Measurements from ENCODE around the gene ZG16. TPM values are rescaled to one million over a fixed set of nuclear protein-coding genes. Genes with fewer than 3 reads are reported as not detected.

Gene ZG16
- polyA plus RNA-seq, 3 donors from 2014 or later = not detected

- peak in 1 of 3 donors; percentile 30 for DNase-seq
- Mint-ChIP-seq H3K36me3 (peaks cover 0 to 24% (median 5%) of the 10 kb centered on the region in 3 donors), H3K27ac (peak within 1 kb of the TSS; percentile 82 to 97 (median 95)), H3K4me3 (peak within 1 kb of the TSS; percentile 93 to 98 (median 95)), H3K9me3 (no peaks in the 10 kb centered on the region), H3K4me1 (peaks cover 66 to 77% of the 10 kb centered on the region in 2 donors), H3K27me3 (ENCODE audit: low read depth in 3 of 3) (peaks cover 9% of the 10 kb centered on the region in 3 donors)
Measured at GRCh38 chr16:29820271-29820701, 42.2 kb downstream of the ZG16 start, which contains the start of gene MVP. MVP (plus strand) TSS chr16:29820462; CDS start chr16:29830550, 10,088 bp downstream.

GRCh38 chr16:29820730-29821642 is 42.9 kb downstream of the ZG16 start:
- peaks cover 67 to 77% of the 10 kb centered on the region in 2 donors for H3K4me1 Mint-ChIP-seq
- H3K27ac Mint-ChIP-seq = peak overlapping the region; percentile 82 to 97 (median 95)
- peaks cover 0 to 21% (median 5%) of the 10 kb centered on the region in 3 donors for H3K36me3 Mint-ChIP-seq
- H3K9me3 Mint-ChIP-seq = no peaks in the 10 kb centered on the region
- H3K27me3 Mint-ChIP-seq (ENCODE audit: low read depth in 3 of 3) = peaks cover 2 to 3% (median 3%) of the 10 kb centered on the region in 3 donors
- peak; percentile 47 to 58 (median 51) for DNase-seq
- H3K4me3 Mint-ChIP-seq = peak overlapping the region; percentile 93 to 98 (median 95)

- H3K4me1 Mint-ChIP-seq = peaks cover 68 to 75% of the 10 kb centered on the region in 2 donors
- peaks cover 0 to 20% (median 5%) of the 10 kb centered on the region in 3 donors for H3K36me3 Mint-ChIP-seq
- peaks cover 2% of the 10 kb centered on the region in 3 donors for H3K27me3 Mint-ChIP-seq (ENCODE audit: low read depth in 3 of 3)
- H3K9me3 Mint-ChIP-seq = no peaks in the 10 kb centered on the region
- peak overlapping the region; percentile 82 to 97 (median 95) for H3K27ac Mint-ChIP-seq
- DNase-seq = no peak
- peak overlapping the region; percentile 93 to 98 (median 95) for H3K4me3 Mint-ChIP-seq
Measured at GRCh38 chr16:29821643-29822115, 43.6 kb downstream of the ZG16 start.

- no peaks in the 10 kb centered on the region for H3K9me3 Mint-ChIP-seq
- H3K4me1 Mint-ChIP-seq = peaks cover 56 to 59% of the 10 kb centered on the region in 2 donors
- DNase-seq = no peak
- H3K36me3 Mint-ChIP-seq = peaks cover 0 to 7% (median 0%) of the 10 kb centered on the region in 3 donors
- peak overlapping the region in 2 of 5 donors; percentile 22 to 35 for H3K4me3 Mint-ChIP-seq
- peak overlapping the region in 5 of 6 donors; percentile 37 to 81 (median 64) for H3K27ac Mint-ChIP-seq
- no peaks in the 10 kb centered on the region for H3K27me3 Mint-ChIP-seq (ENCODE audit: low read depth in 3 of 3)
Measured at GRCh38 chr16:29824589-29825144, 46.6 kb downstream of the ZG16 start.

- Mint-ChIP-seq H3K27ac (peak overlapping the region; percentile 37 to 81 (median 66)), H3K27me3 (ENCODE audit: low read depth in 3 of 3) (no peaks in the 10 kb centered on the region), H3K4me3 (peak overlapping the region in 3 of 5 donors; percentile 22 to 35 (median 23)), H3K4me1 (peaks cover 49 to 53% of the 10 kb centered on the region in 2 donors), H3K9me3 (no peaks in the 10 kb centered on the region), H3K36me3 (peaks cover 0 to 7% (median 0%) of the 10 kb centered on the region in 3 donors)
- no peak for DNase-seq
Measured at GRCh38 chr16:29825145-29826044, 47.3 kb downstream of the ZG16 start.

- H3K9me3 Mint-ChIP-seq = no peaks in the 10 kb centered on the region
- H3K4me3 Mint-ChIP-seq = no peak overlapping the region
- H3K4me1 Mint-ChIP-seq = peaks cover 40 to 44% of the 10 kb centered on the region in 2 donors
- H3K27me3 Mint-ChIP-seq (ENCODE audit: low read depth in 3 of 3) = no peaks in the 10 kb centered on the region
- H3K36me3 Mint-ChIP-seq = peaks cover 0 to 3% (median 0%) of the 10 kb centered on the region in 3 donors
- DNase-seq = no peak
- H3K27ac Mint-ChIP-seq = no peak overlapping the region
Measured at GRCh38 chr16:29826342-29826695, 48.3 kb downstream of the ZG16 start.

GRCh38 chr16:29830774-29831173 is 52.7 kb downstream of the ZG16 start:
- Mint-ChIP-seq H3K27ac (no peak overlapping the region), H3K36me3 (peaks cover 7 to 12% (median 11%) of the 10 kb centered on the region in 3 donors), H3K27me3 (ENCODE audit: low read depth in 3 of 3) (peaks cover 0 to 2% (median 0%) of the 10 kb centered on the region in 3 donors), H3K4me1 (peaks cover 13 to 19% of the 10 kb centered on the region in 2 donors), H3K4me3 (no peak overlapping the region), H3K9me3 (no peaks in the 10 kb centered on the region)
- no peak for DNase-seq

GRCh38 chr16:29831490-29831889 is 53.4 kb downstream of the ZG16 start:
- peaks cover 10 to 15% of the 10 kb centered on the region in 2 donors for H3K4me1 Mint-ChIP-seq
- H3K36me3 Mint-ChIP-seq = peaks cover 8 to 16% (median 11%) of the 10 kb centered on the region in 3 donors
- no peaks in the 10 kb centered on the region for H3K9me3 Mint-ChIP-seq
- H3K27ac Mint-ChIP-seq = no peak overlapping the region
- no peak overlapping the region for H3K4me3 Mint-ChIP-seq
- H3K27me3 Mint-ChIP-seq (ENCODE audit: low read depth in 3 of 3) = peaks cover 0 to 2% (median 0%) of the 10 kb centered on the region in 3 donors
- DNase-seq = no peak

Other genes with a start within 250 kb of the ZG16 start
- gene SPN, start 115.0 kb upstream of the ZG16 start, polyA plus RNA-seq = 100 to 1,000 TPM; 231 to 632 (median 323) TPM
- 1 to 10 TPM in 2 of 3 donors, under 1 TPM in 1; 0.81 to 4.7 (median 2.1) TPM for gene QPRT, start 99.1 kb upstream of the ZG16 start, polyA plus RNA-seq
- gene C16orf54, start 32.3 kb upstream of the ZG16 start, polyA plus RNA-seq = 10 to 100 TPM in 2 of 3 donors, 1 to 10 TPM in 1; 9.6 to 39.8 (median 21.9) TPM
- 10 to 100 TPM; 33.1 to 45.2 (median 33.3) TPM for gene KIF22, start 12.5 kb downstream of the ZG16 start, polyA plus RNA-seq
- gene MAZ, start 28.3 kb downstream of the ZG16 start, polyA plus RNA-seq = 10 to 100 TPM; 49.2 to 54.8 (median 52.7) TPM
- not detected for gene PRRT2, start 33.9 kb downstream of the ZG16 start, polyA plus RNA-seq
- 10 to 100 TPM; 44.8 to 55.2 (median 46.1) TPM for gene PAGR1, start 37.9 kb downstream of the ZG16 start, polyA plus RNA-seq
- 100 to 1,000 TPM; 103 to 195 (median 142) TPM for gene MVP, start 42.2 kb downstream of the ZG16 start, polyA plus RNA-seq
- gene CDIPT, start 85.0 kb downstream of the ZG16 start, polyA plus RNA-seq = 100 to 1,000 TPM in 2 of 3 donors, 10 to 100 TPM in 1; 77.6 to 115 (median 110) TPM
- gene SEZ6L2, start 121.3 kb downstream of the ZG16 start, polyA plus RNA-seq = not detected
- not detected for gene ASPHD1, start 122.2 kb downstream of the ZG16 start, polyA plus RNA-seq
- 10 to 100 TPM in 1 of 3 donors, 1 to 10 TPM in 2; 3.5 to 13.8 (median 9.2) TPM for gene KCTD13, start 148.0 kb downstream of the ZG16 start, polyA plus RNA-seq
- 100 to 1,000 TPM; 157 to 243 (median 216) TPM for gene TMEM219, start 183.8 kb downstream of the ZG16 start, polyA plus RNA-seq
- gene TAOK2, start 195.6 kb downstream of the ZG16 start, polyA plus RNA-seq = 10 to 100 TPM in 1 of 3 donors, 1 to 10 TPM in 2; 2.1 to 10.7 (median 3.0) TPM
- gene HIRIP3, start 217.4 kb downstream of the ZG16 start, polyA plus RNA-seq = 10 to 100 TPM; 14.1 to 23.5 (median 18.9) TPM
- 1 to 10 TPM; 7.4 to 7.9 (median 7.7) TPM for gene INO80E, start 218.0 kb downstream of the ZG16 start, polyA plus RNA-seq
- gene DOC2A, start 232.8 kb downstream of the ZG16 start, polyA plus RNA-seq = not detected
- gene C16orf92, start 244.9 kb downstream of the ZG16 start, polyA plus RNA-seq = not detected

Measured in immature natural killer cell (primary cell).